Endometrium (tissue), 2 donors: Measurements from ENCODE around the gene LSMEM2.

Source experiments
- FAIRE-seq: peaks from 2 replicates; lab custom pipeline; 2012; peaks lifted over from hg19 to GRCh38; lab: Jason Lieb, UNC
- donor health status: control.
- donor health status: control.

LSMEM2 gene

GRCh38 chr3:50323092-50323600 is 44.3 kb downstream of the LSMEM2 start:
- FAIRE-seq: no peak

DNA sequence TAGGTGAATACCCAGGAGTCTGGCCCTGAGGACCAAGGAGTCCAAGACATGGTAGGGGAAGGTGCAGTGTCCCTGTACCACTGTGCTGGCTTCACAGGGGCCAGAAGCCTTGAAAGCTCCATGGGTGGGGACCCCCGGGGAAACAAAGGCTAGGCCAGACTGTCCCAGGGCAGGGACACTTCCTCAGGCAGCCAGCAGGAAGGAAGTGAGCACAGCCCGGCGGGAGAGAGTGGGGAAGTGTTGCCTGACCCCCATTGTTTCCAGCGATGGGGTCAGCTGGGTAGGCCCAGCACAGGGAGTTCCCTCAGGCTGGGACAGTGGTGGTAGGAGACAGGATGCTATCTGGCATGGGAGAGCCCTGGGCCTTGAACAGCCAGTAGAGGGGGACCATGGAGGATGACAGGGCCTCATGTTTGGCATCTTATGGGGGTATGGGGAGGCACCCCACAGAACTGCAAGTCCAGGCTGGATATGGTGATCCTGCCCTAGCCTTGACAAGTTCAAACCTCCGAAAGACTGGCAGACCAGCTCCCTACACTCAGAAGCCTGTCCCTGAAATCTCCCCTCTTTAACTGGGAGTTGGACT is 44.8 kb downstream of the LSMEM2 start:
- no peak for FAIRE-seq

DNA sequence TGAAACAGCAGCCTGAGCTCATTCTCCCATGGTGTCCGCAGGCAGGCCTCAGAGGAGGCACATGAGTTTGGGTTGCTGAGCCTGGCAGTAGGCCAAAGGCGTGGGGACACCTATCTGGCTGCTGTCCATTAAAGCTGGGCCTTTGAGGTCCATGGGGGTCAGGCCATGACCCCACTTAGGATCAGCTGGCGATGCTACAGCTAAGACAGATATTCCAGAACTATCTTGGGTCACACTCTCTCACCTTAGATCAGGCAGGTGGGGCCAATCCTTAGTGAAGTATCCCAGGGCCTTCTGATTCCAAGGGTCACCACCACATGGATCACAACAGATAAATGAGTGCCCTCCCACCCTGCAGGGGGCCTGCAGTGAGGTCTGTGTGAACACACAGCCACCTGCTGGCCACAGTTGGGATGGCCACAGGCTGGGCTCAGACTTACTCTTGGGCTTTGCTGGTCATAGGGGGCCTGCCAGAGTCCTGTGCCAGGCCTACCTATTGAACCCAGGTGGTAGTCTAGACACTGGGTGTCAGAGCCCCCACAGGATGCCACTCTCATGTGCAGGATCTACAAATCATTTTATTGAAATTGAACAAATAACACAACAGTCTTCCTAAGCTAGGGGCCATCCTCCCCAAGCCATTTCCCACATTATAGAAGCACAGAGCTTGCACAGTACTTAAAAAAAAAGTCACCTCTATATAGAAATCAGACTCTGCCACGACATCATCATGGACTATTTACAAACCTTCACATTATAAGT is 45.6 kb downstream of the LSMEM2 start:
- no peak for FAIRE-seq

DNA sequence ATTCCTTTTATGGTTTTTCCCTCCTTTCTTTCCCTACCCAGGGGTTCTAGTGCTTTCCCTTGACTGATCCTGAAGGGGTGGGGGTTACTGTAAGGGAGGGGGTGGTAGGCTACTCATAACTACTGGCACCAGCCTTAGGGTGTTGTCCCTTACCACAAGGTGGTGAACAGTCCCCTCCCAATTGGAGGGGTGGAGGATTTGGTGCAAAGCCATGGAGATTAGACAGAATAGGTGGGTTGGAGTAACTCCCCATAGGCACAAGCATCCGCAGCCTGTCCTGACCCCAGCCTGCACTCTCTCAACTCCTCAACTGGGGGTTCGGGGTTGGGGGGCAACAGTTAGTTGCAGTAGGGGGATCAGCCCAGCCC is 46.2 kb downstream of the LSMEM2 start:
- FAIRE-seq: no peak

DNA sequence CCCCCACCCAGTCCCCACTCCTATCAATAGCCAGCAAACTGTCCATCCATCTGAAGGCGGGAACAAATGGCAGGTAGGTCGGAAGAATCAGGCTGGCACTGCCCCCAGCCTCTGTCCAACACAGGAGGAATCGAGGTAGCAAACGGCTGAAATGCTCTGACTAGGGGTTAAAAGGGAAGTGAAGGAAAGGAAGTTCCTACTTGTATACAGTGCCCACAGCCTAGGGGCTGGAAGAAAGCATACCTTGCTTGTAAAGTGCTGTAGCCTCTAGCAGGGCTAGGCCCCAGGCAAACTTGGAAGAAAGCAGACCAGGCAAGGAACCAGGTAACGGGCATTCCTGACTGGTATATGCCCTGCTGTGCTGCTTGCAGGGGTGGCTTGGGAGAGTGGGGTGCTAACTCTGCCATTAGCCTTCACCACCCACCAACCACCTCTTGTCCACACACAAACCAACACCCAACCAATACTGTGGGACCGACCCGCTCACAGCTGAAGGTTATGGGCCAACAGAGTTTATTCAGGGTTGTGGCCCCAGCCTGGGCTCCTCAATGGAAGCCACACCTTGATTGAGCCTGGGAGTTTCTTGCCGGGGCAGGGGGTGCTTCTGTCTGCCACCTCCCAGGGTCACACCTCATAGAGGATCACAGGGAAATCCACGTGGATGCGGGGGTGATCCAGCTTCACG is 46.8 kb downstream of the LSMEM2 start:
- FAIRE-seq: no peak

DNA sequence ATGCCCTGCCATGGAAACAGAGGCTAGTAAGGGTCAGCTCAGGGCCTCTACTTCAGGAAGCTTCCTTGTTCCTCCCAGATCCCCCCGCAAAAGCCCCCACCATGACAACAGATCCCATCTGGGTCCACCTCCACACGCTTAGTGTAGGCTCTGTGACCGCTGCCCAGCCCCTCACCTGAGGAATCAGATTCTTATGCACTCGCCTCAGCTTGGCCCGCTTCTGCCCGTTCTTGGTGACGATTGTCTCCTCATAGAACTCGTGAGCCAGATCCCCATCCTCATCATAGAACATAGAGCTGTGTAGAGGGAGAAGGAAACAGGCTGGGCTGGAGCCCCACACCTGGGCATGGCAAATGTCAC is 47.3 kb downstream of the LSMEM2 start:
- FAIRE-seq: no peak

DNA sequence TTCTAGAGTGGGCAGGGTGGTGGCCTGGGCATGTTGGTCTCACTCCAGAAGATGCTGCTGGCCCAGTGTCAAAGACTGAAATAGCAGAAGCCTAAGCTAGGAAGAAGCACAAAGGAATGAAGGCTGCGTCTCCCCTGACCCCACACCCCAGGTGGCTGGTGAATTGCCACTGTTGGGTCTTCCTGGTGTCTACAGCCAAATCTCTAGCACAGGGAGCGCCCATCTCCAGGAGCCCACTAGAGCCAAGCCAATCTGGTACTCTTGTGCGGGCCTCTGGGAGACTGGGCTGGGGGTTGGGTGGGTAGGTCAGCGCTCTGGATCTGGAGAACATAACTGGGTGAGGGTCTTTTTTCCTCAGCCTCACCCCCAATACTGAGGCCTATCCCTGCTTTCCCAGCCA is 48.2 kb downstream of the LSMEM2 start:
- FAIRE-seq: no peak

DNA sequence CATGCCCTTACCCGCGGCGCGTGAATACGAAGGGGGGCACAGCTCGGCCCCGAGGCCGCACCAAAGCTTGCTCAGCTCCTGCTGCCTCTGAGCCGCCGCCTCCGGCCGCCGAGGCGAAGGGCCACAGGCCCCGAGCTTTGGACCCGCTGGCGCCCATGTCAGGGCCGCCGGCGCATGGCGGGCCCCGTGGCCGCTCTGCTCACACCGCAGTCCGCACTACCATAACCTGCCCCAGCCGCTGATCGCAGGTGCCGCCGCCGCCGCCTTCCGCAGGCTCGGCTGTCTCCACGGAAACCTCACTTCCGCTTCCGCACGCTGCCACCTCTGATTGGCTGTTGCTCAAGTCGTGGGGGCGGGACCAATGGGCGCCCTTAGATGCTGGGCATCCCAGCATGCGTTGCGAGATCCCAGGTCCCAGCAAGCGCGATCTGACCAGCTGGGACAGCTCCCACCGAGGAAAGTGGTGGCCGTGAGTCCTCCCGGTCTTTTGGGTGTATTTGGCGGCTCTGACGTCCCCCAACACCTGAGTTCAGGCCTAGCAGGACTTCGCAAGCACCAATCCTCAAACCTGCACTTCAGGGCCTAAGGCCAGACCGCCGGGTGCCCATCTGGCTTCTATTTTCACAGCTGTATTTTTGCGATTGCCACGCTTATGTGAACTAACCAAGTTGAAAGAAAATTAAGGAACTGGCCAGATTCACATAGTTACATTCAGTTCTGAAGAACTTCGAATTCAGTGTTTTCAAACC is 49.2 kb downstream of the LSMEM2 start, which contains the start of gene TUSC2:
Gene TUSC2, minus strand, starts transcription at position 281 of the 749 bp plus-strand sequence. Its CDS starts 124 bp downstream, at position 157.
- peak; percentile 90 for FAIRE-seq

- no peak for FAIRE-seq
Measured at GRCh38 chr3:50330330-50330729, 51.4 kb downstream of the LSMEM2 start.

DNA sequence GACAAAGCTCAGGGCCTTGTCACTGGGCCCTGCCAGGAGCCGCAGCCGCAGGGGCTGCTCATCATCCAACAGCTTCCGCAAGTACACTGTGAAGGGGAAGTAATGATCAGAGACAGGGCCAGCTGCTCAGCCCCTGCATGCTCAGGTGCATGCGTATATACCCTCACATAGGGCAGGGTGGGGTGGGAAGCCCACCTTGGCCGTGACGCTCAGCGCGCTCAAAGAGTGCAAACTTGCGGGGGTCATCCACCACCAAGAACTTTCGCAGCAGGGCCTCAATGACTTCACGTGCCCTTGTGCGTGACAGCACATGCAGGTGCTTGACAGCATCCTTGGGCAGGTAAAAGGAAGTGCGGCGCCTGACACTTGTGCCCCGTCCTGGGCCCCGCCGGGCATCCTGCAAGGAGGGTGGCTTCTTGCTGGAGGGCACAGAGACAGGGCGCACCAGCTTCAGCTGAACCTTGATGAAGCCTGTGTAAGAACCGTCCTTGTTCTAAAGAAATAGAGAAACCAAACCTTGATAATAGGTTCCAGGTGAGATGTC is 52.5 kb downstream of the LSMEM2 start:
- no peak for FAIRE-seq

- FAIRE-seq: no peak
Measured at GRCh38 chr3:50333744-50334328, 54.9 kb downstream of the LSMEM2 start.

DNA sequence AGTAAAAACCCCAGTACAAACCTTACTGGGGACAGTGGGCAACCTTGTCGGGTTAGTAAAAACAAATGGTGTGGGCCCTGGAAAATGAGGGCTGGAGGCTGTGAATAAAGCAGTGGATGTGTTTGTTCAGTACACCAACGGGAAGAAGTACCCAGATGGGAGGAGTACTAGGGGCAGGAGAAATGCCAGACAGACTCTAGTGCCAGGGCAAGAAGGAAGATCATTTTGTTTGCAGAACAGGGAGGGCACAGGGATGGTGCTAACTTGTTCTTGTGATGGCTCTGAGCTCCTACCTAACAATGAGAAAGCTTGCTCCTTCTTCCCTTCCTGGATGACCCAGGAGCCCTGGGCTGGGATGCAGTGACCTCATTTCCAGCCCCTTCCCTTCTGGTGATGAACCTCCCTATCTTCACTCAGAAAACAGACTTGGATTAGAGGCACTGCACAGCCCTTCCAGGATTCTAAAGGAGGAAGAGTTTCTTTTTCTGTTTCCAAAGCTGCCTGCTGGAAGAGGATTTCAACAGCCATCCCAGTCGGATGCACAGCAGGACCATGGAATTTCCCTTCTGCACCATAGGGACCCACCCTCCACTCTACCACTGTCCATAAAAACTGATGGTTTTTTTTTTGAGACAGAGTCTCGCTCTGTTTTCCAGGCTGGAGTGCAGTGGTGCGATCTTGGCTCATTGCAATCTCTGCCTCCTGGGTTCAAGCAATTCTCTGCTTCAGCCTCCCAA is 55.6 kb downstream of the LSMEM2 start:
- FAIRE-seq: no peak

DNA sequence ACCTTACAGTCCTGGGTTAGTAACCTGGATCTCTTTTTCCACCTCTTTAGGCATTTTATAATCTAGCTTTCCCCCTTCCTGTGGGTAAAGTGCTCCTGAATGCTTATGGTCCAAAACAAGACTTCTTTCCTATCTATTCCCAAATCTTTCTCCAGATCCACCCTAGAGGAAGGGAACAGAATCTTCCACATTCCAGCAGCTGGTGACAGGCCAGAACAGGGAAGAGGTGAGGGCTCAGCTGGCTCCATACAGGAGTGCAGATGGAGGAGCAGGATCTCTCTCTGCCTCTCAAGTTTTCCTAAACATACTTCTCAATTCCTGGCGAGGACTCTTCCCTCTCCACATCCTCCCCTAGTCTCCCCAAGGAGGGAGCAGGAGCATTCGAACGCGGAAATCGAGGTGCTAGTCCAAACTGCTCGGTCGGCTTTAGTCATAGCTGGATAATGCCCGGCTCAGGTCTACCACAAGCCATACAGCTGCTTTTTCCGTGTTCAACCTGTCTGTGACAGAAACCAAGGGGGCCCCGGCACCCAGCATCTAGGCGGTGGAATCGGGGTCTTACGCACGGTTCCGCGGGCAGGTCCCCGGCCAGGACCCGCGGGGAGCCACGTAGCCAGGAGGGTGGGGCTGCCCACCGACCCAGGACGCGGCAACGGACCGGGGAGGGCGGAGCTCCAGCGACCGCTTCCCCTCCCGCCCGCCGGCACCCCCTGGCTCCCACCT is 57.7 kb downstream of the LSMEM2 start:
- FAIRE-seq: no peak

GRCh38 chr3:50337175-50337861 is 58.4 kb downstream of the LSMEM2 start:
- peak; percentile 95 for FAIRE-seq
